Activated naive CD4-positive, alpha-beta T cell treated with anti-CD3 and anti-CD28 coated beads, Interleukin-2, amount 10 ng/mL, durations not matched to agents 7 days and 5 days (primary cell): ENCODE results near the gene PBOV1.

Source experiments
- CTCF ChIA-PET: fragments of 350-600 bp; sonication (Branson Sonifier 250); formaldehyde crosslinking; loops from one replicate; lab custom pipeline; 2021; ENCODE audit warnings: antibody characterized with exemption; lab: Charles Lee
- DNase-seq: peaks from one replicate; pipeline ENCODE4 v3.0.0-alpha.2; 2020
- H3K27ac Mint-ChIP-seq: one replicate; pipeline ENCODE4 v1.8.0; 2021; ENCODE audit warnings: mild to moderate bottlenecking, moderate library complexity, mixed read lengths
- H3K27me3 Mint-ChIP-seq: one replicate; pipeline ENCODE4 v1.8.0; 2021; ENCODE audit warnings: mild to moderate bottlenecking, mixed read lengths
- H3K36me3 Mint-ChIP-seq: one replicate; pipeline ENCODE4 v1.8.0; 2021; ENCODE audit warnings: mixed read lengths
- H3K4me1 Mint-ChIP-seq: one replicate; pipeline ENCODE4 v1.8.0; 2021; ENCODE audit warnings: mixed read lengths
- H3K4me3 Mint-ChIP-seq: one replicate; pipeline ENCODE4 v1.8.0; 2021; ENCODE audit warnings: mild to moderate bottlenecking, moderate library complexity, mixed read lengths
- H3K9me3 Mint-ChIP-seq: one replicate; pipeline ENCODE4 v1.8.0; 2021; ENCODE audit warnings: mixed read lengths

The PBOV1 gene

GRCh38 chr6:138218449-138218848 lies at the start of gene PBOV1:
Gene PBOV1, minus strand, starts transcription at chr6:138218491. Its CDS starts 96 bp downstream, at chr6:138218395.
- H3K9me3 Mint-ChIP-seq, result no peaks in the 10 kb centered on the region
- H3K27me3 Mint-ChIP-seq, result peaks cover 19% of the 10 kb centered on the region
- no peaks in the 10 kb centered on the region for H3K4me1 Mint-ChIP-seq
- H3K36me3 Mint-ChIP-seq, result no peaks in the 10 kb centered on the region
- CTCF ChIA-PET, result no interaction called here
- DNase-seq, result no peak
- no peak within 1 kb of the TSS for H3K27ac Mint-ChIP-seq
- H3K4me3 Mint-ChIP-seq, result no peak within 1 kb of the TSS

DNA sequence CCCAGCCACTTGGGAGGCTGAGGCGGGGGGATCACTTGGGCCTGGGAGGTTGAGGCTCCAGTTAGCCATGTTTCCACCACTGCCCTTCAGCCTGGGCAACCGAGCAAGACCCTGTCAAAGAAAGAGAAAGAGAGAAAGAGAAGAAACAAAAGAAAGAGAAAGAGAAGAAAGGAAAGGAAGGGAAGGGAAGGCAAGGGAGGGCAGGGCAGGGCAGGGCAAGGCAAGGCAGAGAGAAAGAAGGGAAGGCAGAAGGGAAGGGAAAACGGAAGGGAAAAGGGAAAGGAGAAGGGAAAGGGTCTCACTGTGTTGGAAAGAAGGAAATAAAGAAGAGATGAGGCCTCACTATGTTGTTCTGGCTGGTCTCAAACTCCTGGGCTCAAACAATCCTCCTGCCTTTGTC lies 47.8 kb upstream of the PBOV1 start:
- Mint-ChIP-seq H3K4me1 (no peaks in the 10 kb centered on the region), H3K4me3 (no peak overlapping the region), H3K27me3 (peaks cover 14% of the 10 kb centered on the region), H3K36me3 (no peaks in the 10 kb centered on the region), H3K9me3 (no peaks in the 10 kb centered on the region), H3K27ac (no peak overlapping the region)
- CTCF ChIA-PET, result interaction anchor here (1.5 kb wide), 1 partner anchor 150 kb away, joined by 3 read pairs; no protein-coding TSS in a partner anchor
- DNase-seq, result no peak

GRCh38 chr6:138264372-138264880 lies 46.1 kb upstream of the PBOV1 start:
- no peak for DNase-seq
- Mint-ChIP-seq H3K9me3 (no peaks in the 10 kb centered on the region), H3K27ac (no peak overlapping the region), H3K4me3 (no peak overlapping the region), H3K4me1 (no peaks in the 10 kb centered on the region), H3K36me3 (no peaks in the 10 kb centered on the region), H3K27me3 (peaks cover 14% of the 10 kb centered on the region)
- CTCF ChIA-PET, result no interaction called here

GRCh38 chr6:138263963-138264362 lies 45.7 kb upstream of the PBOV1 start:
- H3K27ac Mint-ChIP-seq, result no peak overlapping the region
- no peak overlapping the region for H3K4me3 Mint-ChIP-seq
- no peaks in the 10 kb centered on the region for H3K36me3 Mint-ChIP-seq
- CTCF ChIA-PET, result no interaction called here
- H3K27me3 Mint-ChIP-seq, result peaks cover 17% of the 10 kb centered on the region
- no peaks in the 10 kb centered on the region for H3K4me1 Mint-ChIP-seq
- no peak for DNase-seq
- H3K9me3 Mint-ChIP-seq, result no peaks in the 10 kb centered on the region

- CTCF ChIA-PET, result no interaction called here
Measured at GRCh38 chr6:138261116-138261780, 43.0 kb upstream of the PBOV1 start.

GRCh38 chr6:138258991-138259390 lies 40.7 kb upstream of the PBOV1 start:
- Mint-ChIP-seq H3K9me3 (no peaks in the 10 kb centered on the region), H3K27ac (no peak overlapping the region), H3K4me3 (no peak overlapping the region), H3K4me1 (no peaks in the 10 kb centered on the region), H3K36me3 (no peaks in the 10 kb centered on the region), H3K27me3 (peaks cover 14% of the 10 kb centered on the region)
- CTCF ChIA-PET, result interaction anchor here (1.4 kb wide), 1 partner anchor 143 kb away, joined by 3 read pairs; no protein-coding TSS in a partner anchor
- DNase-seq, result no peak

More at GRCh38 chr6:138261116-138261780, 43.0 kb upstream of the PBOV1 start:
- H3K36me3 Mint-ChIP-seq, result no peaks in the 10 kb centered on the region
- H3K9me3 Mint-ChIP-seq, result no peaks in the 10 kb centered on the region
- DNase-seq, result no peak
- no peaks in the 10 kb centered on the region for H3K4me1 Mint-ChIP-seq
- no peak overlapping the region for H3K4me3 Mint-ChIP-seq
- H3K27me3 Mint-ChIP-seq, result peaks cover 15% of the 10 kb centered on the region
- H3K27ac Mint-ChIP-seq, result no peak overlapping the region

DNA sequence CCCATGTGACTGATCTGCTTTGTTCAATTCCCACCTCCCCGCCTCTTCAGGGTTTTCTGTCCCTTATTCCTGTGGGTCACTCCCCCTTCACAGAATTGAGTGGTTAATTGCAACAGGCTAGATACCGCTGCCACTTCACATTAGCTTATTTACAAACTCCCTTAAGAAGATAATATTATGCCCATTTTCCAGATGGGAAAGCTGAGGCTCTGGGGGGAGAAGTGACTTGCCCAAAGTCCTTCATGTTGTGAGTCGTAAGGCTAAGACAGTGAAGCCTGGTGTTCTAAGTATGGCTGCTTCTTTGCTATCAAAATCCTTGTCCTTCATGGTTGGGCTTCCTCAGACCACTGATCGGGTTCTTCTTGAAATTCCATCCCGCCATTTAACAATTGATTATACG lies 39.9 kb upstream of the PBOV1 start:
- Mint-ChIP-seq H3K4me3 (no peak overlapping the region), H3K27ac (no peak overlapping the region), H3K36me3 (no peaks in the 10 kb centered on the region), H3K27me3 (peaks cover 17% of the 10 kb centered on the region), H3K9me3 (no peaks in the 10 kb centered on the region), H3K4me1 (no peaks in the 10 kb centered on the region)
- CTCF ChIA-PET, result interaction anchor here (1.4 kb wide), 1 partner anchor 142 kb away, joined by 3 read pairs; no protein-coding TSS in a partner anchor
- DNase-seq, result no peak

GRCh38 chr6:138257638-138258040 lies 39.3 kb upstream of the PBOV1 start:
- Mint-ChIP-seq H3K4me1 (no peaks in the 10 kb centered on the region), H3K27ac (no peak overlapping the region), H3K27me3 (peaks cover 17% of the 10 kb centered on the region), H3K4me3 (no peak overlapping the region), H3K9me3 (no peaks in the 10 kb centered on the region), H3K36me3 (no peaks in the 10 kb centered on the region)
- no peak for DNase-seq
- CTCF ChIA-PET, result interaction anchor here (1.4 kb wide), 1 partner anchor 141 kb away, joined by 3 read pairs; no protein-coding TSS in a partner anchor

DNA sequence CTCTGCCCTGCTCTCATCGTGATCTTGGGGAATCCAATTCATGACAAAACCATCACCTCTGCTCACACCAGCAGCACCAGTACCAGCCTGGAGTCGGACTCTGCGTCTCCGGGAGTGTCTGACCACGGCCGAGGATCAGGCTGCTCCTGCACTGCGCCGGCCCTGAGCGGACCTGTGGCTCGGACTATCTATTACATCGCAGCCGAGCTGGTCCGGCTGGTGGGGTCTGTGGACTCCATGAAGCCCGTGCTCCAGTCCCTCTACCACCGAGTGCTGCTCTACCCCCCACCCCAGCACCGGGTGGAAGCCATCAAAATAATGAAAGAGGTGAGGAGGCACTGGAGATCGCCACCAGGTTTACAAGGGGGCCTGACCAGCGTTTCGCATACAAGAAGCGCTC lies 37.2 kb upstream of the PBOV1 start:
- no peak overlapping the region for H3K4me3 Mint-ChIP-seq
- CTCF ChIA-PET, result no interaction called here
- DNase-seq, result no peak
- H3K27me3 Mint-ChIP-seq, result peaks cover 20% of the 10 kb centered on the region
- no peaks in the 10 kb centered on the region for H3K9me3 Mint-ChIP-seq
- no peak overlapping the region for H3K27ac Mint-ChIP-seq
- no peaks in the 10 kb centered on the region for H3K4me1 Mint-ChIP-seq
- no peaks in the 10 kb centered on the region for H3K36me3 Mint-ChIP-seq

- H3K36me3 Mint-ChIP-seq, result no peaks in the 10 kb centered on the region
- H3K4me1 Mint-ChIP-seq, result no peaks in the 10 kb centered on the region
- H3K9me3 Mint-ChIP-seq, result no peaks in the 10 kb centered on the region
- peaks cover 10% of the 10 kb centered on the region for H3K27me3 Mint-ChIP-seq
- no peak overlapping the region for H3K27ac Mint-ChIP-seq
- DNase-seq, result no peak
- H3K4me3 Mint-ChIP-seq, result no peak overlapping the region
- CTCF ChIA-PET, result no interaction called here
Measured at GRCh38 chr6:138253731-138254130, 35.4 kb upstream of the PBOV1 start.

GRCh38 chr6:138250513-138251247 lies 32.4 kb upstream of the PBOV1 start:
- no peaks in the 10 kb centered on the region for H3K36me3 Mint-ChIP-seq
- peaks cover 10% of the 10 kb centered on the region for H3K27me3 Mint-ChIP-seq
- no peak for DNase-seq
- no peak overlapping the region for H3K4me3 Mint-ChIP-seq
- H3K27ac Mint-ChIP-seq, result no peak overlapping the region
- CTCF ChIA-PET, result no interaction called here
- H3K4me1 Mint-ChIP-seq, result no peaks in the 10 kb centered on the region
- no peaks in the 10 kb centered on the region for H3K9me3 Mint-ChIP-seq

DNA sequence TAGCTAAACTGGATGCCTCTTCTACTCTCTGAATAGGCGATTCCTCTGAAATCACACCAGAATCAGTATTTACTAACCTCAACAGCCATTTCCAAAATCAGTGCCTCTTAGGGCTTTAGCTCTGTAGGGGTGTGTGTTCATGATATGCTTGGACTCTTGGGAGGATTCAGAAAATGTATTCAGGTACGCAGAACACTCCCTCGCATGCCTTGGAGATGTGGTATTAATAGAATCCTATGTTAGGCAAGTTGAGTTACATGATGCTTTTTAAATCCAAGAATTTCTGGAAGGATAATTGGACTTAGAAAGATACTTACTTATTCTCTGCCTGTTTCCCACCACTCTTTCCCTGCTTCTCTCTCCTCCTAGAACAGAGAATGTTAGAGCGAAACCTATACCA lies 31.8 kb upstream of the PBOV1 start:
- Mint-ChIP-seq H3K4me1 (no peaks in the 10 kb centered on the region), H3K4me3 (no peak overlapping the region), H3K9me3 (no peaks in the 10 kb centered on the region), H3K27me3 (peaks cover 6% of the 10 kb centered on the region), H3K36me3 (no peaks in the 10 kb centered on the region), H3K27ac (no peak overlapping the region)
- CTCF ChIA-PET, result no interaction called here
- no peak for DNase-seq

- CTCF ChIA-PET, result no interaction called here
Measured at GRCh38 chr6:138248878-138249277, 30.6 kb upstream of the PBOV1 start.

GRCh38 chr6:138248011-138248410 lies 29.7 kb upstream of the PBOV1 start:
- no peak for DNase-seq
- Mint-ChIP-seq H3K4me3 (no peak overlapping the region), H3K27me3 (peaks cover 3% of the 10 kb centered on the region), H3K9me3 (no peaks in the 10 kb centered on the region), H3K4me1 (no peaks in the 10 kb centered on the region), H3K27ac (no peak overlapping the region), H3K36me3 (no peaks in the 10 kb centered on the region)
- CTCF ChIA-PET, result no interaction called here

More at GRCh38 chr6:138248878-138249277, 30.6 kb upstream of the PBOV1 start:
- H3K4me1 Mint-ChIP-seq, result no peaks in the 10 kb centered on the region
- H3K4me3 Mint-ChIP-seq, result no peak overlapping the region
- H3K36me3 Mint-ChIP-seq, result no peaks in the 10 kb centered on the region
- no peak for DNase-seq
- no peak overlapping the region for H3K27ac Mint-ChIP-seq
- peaks cover 5% of the 10 kb centered on the region for H3K27me3 Mint-ChIP-seq
- no peaks in the 10 kb centered on the region for H3K9me3 Mint-ChIP-seq
